NCI-H1417 treated with DMSO at 0.1 percent for 48 hours (cell line): Measurements from ENCODE around the gene SYT2.
"Not testable (repeated sequence)": the region's sequence is repeated elsewhere in the genome, so short reads cannot be mapped to it uniquely, and the experiment has no call there.

Source experiments
- DNase-seq: peaks from one replicate; lab custom pipeline; 2025; lab: John Stamatoyannopoulos, UW

The SYT2 gene

DNA sequence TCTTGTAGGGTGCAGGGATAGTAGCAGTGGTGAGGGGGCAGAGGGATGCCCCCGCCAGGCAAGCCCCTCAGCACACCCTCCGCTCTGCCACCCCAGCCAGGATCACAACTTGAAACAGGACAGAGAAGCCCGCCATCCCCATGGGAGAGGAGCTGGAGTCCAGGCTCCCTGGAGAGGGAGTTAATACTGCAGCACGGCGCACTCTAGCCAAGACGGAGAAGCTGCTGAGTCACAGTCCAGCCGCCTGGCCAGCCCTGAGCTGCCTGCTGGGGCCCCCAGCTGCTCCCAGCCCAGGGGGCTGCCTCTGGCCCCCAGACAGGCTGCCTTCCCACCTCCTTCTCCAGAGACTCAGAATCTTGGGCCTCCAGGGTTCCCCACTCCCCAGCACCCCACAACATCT is 87.2 kb downstream of the SYT2 start:
- DNase-seq, result no peak

DNA sequence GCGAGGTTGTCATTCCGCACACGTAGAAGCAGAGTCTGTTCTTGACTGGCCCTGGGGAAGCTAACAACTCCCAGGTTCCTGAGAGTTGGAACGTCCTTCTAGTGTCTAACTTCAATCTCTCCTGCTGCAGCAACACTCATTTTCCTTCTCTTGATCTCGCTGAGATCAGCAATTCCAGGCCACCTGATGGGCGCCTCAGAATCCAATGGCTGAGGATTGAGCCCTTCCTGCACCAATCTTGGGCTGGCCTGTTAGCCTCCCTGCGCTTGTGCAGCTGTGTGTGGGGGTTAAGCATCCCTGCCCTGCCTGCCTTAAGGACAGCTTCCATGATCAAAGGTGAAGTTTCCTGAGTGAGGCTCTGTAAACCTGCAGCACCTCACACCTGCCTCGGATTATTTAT is 87.9 kb downstream of the SYT2 start:
- no peak for DNase-seq

- DNase-seq, result no peak
These were observed 88.8 kb downstream of the SYT2 start for GRCh38 chr1:202621446-202621845.

GRCh38 chr1:202620036-202620435 is 90.2 kb downstream of the SYT2 start:
- not testable (repeated sequence) for DNase-seq

DNA sequence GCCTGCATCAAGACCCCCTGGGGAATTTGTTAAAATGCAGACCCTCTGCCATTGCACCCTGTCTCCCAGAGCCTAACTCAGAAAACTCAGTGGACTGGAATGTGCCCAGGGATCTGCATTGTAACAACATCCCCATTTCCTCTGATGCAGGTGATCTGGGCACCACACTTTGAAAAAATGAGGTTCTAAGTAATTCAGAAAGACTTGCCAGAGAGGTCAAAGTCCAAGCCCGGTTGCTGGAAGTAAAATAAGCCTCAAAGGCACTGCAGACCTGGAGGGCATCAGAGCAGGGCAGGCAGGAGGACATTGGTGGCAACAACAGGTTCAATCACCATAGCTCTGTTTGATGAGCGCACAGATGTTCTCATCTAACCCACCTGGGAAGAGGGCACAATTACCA is 90.7 kb downstream of the SYT2 start:
- DNase-seq, result no peak

DNA sequence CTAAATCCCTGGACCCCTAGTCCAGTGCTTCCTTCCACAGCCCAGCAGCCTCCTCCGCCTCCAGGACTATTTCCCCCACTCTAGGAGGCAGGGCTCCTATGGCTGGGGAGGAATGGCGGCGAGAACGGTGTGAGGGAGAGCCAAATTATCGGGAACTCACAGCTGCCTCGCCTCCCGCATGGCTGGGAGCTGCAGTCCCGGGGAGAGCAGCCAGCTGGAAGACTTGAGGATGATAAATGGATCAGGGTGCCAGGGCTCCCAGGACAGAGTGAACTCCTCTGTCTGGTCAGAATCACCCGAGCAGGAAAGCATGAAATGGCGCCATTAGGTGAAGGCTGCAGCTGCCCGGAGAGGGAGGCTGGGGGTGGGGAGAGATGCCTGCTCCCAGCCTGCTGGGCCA is 91.2 kb downstream of the SYT2 start:
- DNase-seq, result not testable (repeated sequence)

- DNase-seq, result no peak
These were observed 93.8 kb downstream of the SYT2 start for GRCh38 chr1:202616355-202616915.

GRCh38 chr1:202615501-202616354 is 94.5 kb downstream of the SYT2 start:
- DNase-seq, result no peak

DNA sequence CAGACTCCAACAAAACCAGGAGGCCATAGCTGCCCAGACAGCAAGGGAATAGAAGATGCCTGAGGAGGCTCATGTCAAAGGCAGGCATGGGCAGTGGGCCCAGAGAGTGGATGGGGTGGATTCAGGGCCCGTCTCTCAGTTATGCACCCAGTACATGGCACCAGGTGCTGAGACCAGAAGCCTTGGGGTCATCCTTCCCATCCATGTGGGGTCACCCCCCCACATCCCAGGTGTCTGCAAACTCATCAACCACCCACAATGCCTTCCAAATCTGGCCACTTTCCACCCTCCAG is 95.1 kb downstream of the SYT2 start:
- not testable (repeated sequence) for DNase-seq

- DNase-seq, result not testable (repeated sequence)
These were observed 95.7 kb downstream of the SYT2 start for GRCh38 chr1:202614363-202615207.

- no peak for DNase-seq
These were observed 96.7 kb downstream of the SYT2 start for GRCh38 chr1:202613571-202613970.

DNA sequence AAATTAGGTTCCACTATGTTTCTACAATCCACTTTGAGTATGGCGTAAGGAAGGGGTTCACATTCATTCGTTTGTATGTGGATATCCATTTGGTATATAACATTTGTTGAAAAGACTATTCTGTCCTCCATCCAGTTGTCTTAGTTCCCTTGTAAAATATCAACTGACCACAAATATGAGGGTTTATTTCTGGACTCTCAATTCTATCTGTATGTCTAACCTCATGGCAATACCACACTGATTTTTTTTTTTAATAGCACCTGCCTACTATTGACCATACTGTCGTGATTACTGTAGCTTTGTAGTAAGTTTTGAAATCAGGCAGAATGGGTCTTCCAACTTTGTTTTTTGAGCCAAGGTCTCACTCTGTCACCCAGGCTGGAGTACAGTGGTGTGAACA is 98.2 kb downstream of the SYT2 start:
- not testable (repeated sequence) for DNase-seq

DNA sequence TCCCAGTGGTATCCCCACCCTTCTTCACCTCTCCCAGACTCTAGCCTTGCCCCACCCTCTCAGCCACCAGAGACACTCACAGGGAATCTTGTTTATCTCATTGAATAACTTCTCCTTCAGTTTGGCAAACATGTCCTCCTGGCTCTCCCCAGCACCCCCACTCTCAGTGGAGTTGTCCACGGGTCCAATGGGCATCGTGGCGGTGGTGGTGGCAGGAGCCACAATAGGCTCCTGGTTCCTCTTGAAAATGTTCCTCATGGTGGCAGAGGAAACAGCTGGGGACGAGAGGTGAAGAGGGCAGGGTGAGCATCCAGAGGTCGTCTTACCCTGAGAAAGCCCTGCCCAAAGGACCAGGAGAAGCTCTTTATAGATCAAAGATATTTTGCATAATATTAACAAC is 104.7 kb downstream of the SYT2 start:
- DNase-seq, result no peak

DNA sequence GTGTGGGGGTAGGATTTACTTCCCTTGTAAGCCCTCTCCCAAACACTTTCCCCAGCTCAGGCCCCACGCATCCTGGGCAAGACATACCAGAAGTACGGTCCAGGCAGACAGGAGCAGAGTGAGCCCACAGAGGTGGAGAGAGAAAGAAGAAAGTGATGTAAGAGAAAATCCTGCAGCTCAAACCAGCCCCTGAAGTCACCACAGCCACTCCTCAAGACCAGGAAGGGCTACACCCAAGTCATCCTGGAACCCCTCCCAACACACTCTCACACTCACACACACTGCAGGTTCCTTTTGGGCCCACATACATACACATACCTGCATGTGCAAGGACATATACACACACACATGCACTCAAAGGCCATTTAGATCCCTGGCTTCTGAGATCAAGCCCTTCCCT is 106.8 kb downstream of the SYT2 start:
- no peak for DNase-seq

DNA sequence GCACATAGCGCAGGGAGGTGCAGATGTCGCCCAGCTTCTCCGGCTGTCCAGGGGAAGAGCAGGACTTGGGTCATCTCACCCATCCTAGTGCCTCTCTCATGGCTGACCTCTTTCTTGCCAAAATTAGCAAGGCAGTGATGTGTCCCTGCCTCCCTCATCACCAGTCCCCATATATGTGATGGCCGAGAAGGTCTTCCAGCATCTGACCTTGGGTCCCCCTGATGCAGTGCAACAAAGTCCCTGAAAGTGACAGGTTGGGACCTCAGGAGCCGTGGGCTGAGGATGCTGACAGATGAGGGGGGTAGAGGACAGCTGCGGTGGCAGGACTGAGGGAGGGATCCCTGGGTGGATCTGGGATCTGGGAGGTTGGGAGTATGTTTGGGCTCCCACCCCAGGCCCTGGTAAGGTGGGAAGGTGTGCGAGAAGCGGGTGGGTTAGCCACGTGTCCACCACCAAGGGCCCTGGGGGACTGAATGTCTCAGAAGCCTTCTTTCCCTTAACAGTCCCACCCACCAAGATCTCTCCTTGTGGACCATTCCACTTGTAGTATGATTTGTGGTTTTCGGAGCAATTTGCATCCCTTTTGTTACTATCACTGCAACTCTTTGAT is 109.7 kb downstream of the SYT2 start:
- no peak for DNase-seq

- no peak for DNase-seq
These were observed 110.4 kb downstream of the SYT2 start for GRCh38 chr1:202599669-202600431.

DNA sequence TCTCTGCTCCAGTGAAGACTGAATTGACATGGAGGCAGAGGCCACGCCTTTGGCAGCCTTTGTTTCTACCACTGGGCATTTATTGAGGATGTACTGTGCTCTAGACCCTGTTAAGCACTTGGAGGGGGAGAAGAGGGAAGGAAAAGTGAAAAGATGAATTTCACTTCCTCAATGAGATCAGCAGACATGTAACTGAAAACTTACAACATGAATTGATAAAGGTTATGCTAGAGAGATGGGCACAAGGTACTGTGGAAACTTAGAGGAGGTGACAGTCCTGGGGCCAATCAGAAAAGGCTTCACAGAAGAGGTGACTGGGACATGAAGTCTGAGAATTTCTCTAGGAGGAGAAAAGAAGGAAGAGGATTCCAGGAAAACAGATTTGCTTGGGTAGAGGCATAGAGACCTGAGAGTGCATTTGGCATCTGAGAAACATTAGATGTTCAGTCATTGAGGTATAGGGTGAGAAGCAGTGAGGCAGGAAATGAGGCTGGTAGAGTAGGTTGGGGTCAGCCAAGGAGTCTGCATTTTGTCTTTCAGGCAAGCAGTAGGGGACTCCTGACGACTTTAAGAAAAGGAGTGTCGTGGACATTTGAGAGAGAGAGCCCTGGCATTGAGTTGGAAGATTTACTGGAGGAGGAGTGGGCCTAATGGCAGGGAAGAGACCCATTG is 113.0 kb downstream of the SYT2 start:
- DNase-seq, result no peak

GRCh38 chr1:202596638-202597037 is 113.6 kb downstream of the SYT2 start:
- no peak for DNase-seq

- DNase-seq, result no peak
These were observed 116.4 kb downstream of the SYT2 start for GRCh38 chr1:202593845-202594244.

DNA sequence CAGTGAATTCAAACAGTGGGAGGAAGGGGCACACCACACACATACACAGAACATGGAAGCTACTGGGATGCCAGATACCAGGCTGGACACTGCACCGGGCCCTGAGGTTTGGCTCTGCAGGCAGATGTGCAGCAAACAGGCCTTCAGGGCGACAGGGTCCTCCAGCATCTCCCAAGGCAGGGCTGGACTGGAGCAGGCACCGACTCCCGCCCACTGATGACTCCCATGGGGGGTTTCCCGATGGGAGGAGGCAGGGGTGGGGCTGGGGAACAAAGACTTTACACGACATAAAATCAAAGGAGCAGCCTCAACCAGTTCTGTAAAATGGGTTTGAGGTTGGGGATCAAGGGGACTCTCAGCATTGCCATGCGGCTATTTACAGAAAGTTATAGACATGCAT is 118.1 kb downstream of the SYT2 start:
- no peak for DNase-seq

- no peak for DNase-seq
These were observed 118.7 kb downstream of the SYT2 start for GRCh38 chr1:202591515-202591914.
